ENCODE measurements around the gene PTGFRN. TPM values are rescaled to one million over a fixed set of nuclear protein-coding genes. Genes with fewer than 3 reads are reported as not detected.

Gene PTGFRN
- total RNA-seq, 1 donor, result 40.2 TPM

GRCh38 chr1:117036018-117036461, 126.3 kb downstream of the PTGFRN start:
- no peaks in the 10 kb centered on the region for H3K4me1 ChIP-seq (ENCODE audit: insufficient read depth, low read length)
- TF ChIP-seq CTCF (IDR thresholded peaks at IDR 0.05; ENCODE audit: extremely low read depth, low read depth, low read length), result no peak
- DNase-seq (ENCODE audit: insufficient read length, low spot score, missing footprints), result no peak

GRCh38 chr1:117037802-117038201, 128.1 kb downstream of the PTGFRN start:
- Histone ChIP-seq H3K36me3 (ENCODE audit: insufficient read depth, low read length) (no peaks in the 10 kb centered on the region), H2AFZ (ENCODE audit: low read length) (no peak overlapping the region), H3K9me3 (ENCODE audit: low read depth, low read length) (no peaks in the 10 kb centered on the region), H3K27ac (ENCODE audit: low read depth, low read length) (no peak overlapping the region), H3K27me3 (ENCODE audit: insufficient read depth, low read length) (peaks cover 3% of the 10 kb centered on the region), H4K20me1 (ENCODE audit: insufficient read depth, low read length) (no peaks in the 10 kb centered on the region), H3K4me3 (ENCODE audit: insufficient read depth, low read length) (no peak overlapping the region), H3K4me2 (ENCODE audit: insufficient read depth, low read length) (no peak overlapping the region), H3K4me1 (ENCODE audit: insufficient read depth, low read length) (no peaks in the 10 kb centered on the region), H3K79me2 (ENCODE audit: insufficient read depth, low read length) (no peaks in the 10 kb centered on the region)
- DNase-seq (ENCODE audit: insufficient read length, low spot score, missing footprints), result no peak
- TF ChIP-seq CTCF (IDR thresholded peaks at IDR 0.05; ENCODE audit: extremely low read depth, low read depth, low read length), result no peak

More at GRCh38 chr1:117036018-117036461, 126.3 kb downstream of the PTGFRN start:
- H3K36me3 ChIP-seq (ENCODE audit: insufficient read depth, low read length), result no peaks in the 10 kb centered on the region
- no peak overlapping the region for H2AFZ ChIP-seq (ENCODE audit: low read length)
- H3K79me2 ChIP-seq (ENCODE audit: insufficient read depth, low read length), result no peaks in the 10 kb centered on the region
- no peak overlapping the region for H3K4me2 ChIP-seq (ENCODE audit: insufficient read depth, low read length)
- H3K27ac ChIP-seq (ENCODE audit: low read depth, low read length), result no peak overlapping the region
- H3K4me3 ChIP-seq (ENCODE audit: insufficient read depth, low read length), result no peak overlapping the region
- H4K20me1 ChIP-seq (ENCODE audit: insufficient read depth, low read length), result no peaks in the 10 kb centered on the region
- H3K27me3 ChIP-seq (ENCODE audit: insufficient read depth, low read length), result peaks cover 6% of the 10 kb centered on the region
- no peaks in the 10 kb centered on the region for H3K9me3 ChIP-seq (ENCODE audit: low read depth, low read length)

GRCh38 chr1:117038236-117038635, 128.5 kb downstream of the PTGFRN start:
- Histone ChIP-seq H3K4me3 (ENCODE audit: insufficient read depth, low read length) (no peak overlapping the region), H4K20me1 (ENCODE audit: insufficient read depth, low read length) (no peaks in the 10 kb centered on the region), H3K4me2 (ENCODE audit: insufficient read depth, low read length) (no peak overlapping the region), H3K9me3 (ENCODE audit: low read depth, low read length) (no peaks in the 10 kb centered on the region), H3K79me2 (ENCODE audit: insufficient read depth, low read length) (no peaks in the 10 kb centered on the region), H3K27me3 (ENCODE audit: insufficient read depth, low read length) (peaks cover 6% of the 10 kb centered on the region), H3K4me1 (ENCODE audit: insufficient read depth, low read length) (no peaks in the 10 kb centered on the region), H3K36me3 (ENCODE audit: insufficient read depth, low read length) (no peaks in the 10 kb centered on the region), H3K27ac (ENCODE audit: low read depth, low read length) (no peak overlapping the region), H2AFZ (ENCODE audit: low read length) (no peak overlapping the region)
- DNase-seq (ENCODE audit: insufficient read length, low spot score, missing footprints), result no peak
- no peak for TF ChIP-seq CTCF (IDR thresholded peaks at IDR 0.05; ENCODE audit: extremely low read depth, low read depth, low read length)

Small RNA genes within 50 kb of the gene (small RNA-seq; reads per million reads assigned to genes)
- not detected for gene RNA5SP55

Other genes starting within 250 kb of the PTGFRN start
- gene IGSF3, start 242.2 kb upstream of the PTGFRN start, total RNA-seq, result under 0.01 TPM in 2 replicates
- not detected in 2 replicates for gene CD2, start 155.5 kb upstream of the PTGFRN start, total RNA-seq
- gene CD101, start 91.8 kb downstream of the PTGFRN start, total RNA-seq, result under 0.01 TPM in 2 replicates
- gene TTF2, start 150.4 kb downstream of the PTGFRN start, total RNA-seq, result 5.4 and 9.1 TPM in 2 replicates
- 1.4 and 2.1 TPM in 2 replicates for gene TRIM45, start 211.8 kb downstream of the PTGFRN start, total RNA-seq

Measured in osteoblast (primary cell).